ENCODE data around the gene APBA2. TPM values are rescaled to one million over a fixed set of nuclear protein-coding genes. Genes with fewer than 3 reads are reported as not detected.
"Not testable (repeated sequence)": the region's sequence is repeated elsewhere in the genome, so short reads cannot be mapped to it uniquely, and the experiment has no call there.

APBA2 gene
- total RNA-seq, 1 donor: 7.5 TPM

GRCh38 chr15:29029651-29030195, 143.9 kb downstream of the APBA2 start:
- DNase-seq (ENCODE audit: low read depth in 2 of 3, low spot score in 2 of 3): no peak

- DNase-seq (ENCODE audit: low read depth in 2 of 3, low spot score in 2 of 3): no peak
These were observed 145.9 kb downstream of the APBA2 start for GRCh38 chr15:29031502-29032228.

GRCh38 chr15:29032229-29032625, 146.5 kb downstream of the APBA2 start:
- DNase-seq (ENCODE audit: low read depth in 2 of 3, low spot score in 2 of 3): no peak

DNA sequence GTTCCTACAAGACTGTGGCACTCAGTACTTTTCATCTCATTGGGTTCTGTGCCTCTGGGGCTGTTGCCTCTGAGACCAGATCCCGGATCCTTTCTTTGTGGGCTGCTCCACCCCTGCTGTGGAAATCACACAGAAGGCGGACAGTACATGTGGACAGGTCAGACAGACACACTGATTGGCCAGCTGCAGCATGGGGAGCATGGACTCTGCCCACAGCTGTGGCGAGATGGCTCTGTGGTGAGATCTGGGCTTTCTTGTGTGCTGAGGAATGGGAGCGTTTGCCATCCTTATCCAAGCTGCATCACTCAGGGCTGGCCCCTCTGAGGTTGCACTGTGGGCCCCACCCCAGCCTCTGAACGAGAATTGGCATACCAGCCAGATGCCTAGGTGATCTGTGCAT, 147.0 kb downstream of the APBA2 start:
- DNase-seq (ENCODE audit: low read depth in 2 of 3, low spot score in 2 of 3): no peak

DNA sequence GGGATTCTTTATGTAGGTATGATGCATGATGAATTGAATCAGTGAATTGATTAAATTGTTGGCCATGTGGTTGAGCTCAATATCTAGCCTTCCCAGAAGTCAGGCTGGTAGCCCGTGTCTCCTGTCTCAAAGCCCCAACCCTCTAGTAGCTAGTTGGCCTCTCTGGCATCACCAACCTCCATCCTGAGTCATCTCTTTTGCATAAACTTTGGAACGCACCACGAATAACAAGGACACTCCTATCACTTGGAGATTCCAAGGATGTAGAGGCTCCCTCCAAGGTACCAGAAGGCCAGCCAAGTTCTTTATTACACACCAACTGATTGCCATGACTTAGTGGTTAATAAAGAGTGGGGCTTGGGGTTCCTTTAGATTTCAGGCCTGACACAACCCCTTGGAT, 148.4 kb downstream of the APBA2 start:
- DNase-seq (ENCODE audit: low read depth in 2 of 3, low spot score in 2 of 3): no peak

- DNase-seq (ENCODE audit: low read depth in 2 of 3, low spot score in 2 of 3): no peak
These were observed 149.0 kb downstream of the APBA2 start for GRCh38 chr15:29034593-29035335.

- no peak for DNase-seq (ENCODE audit: low read depth in 2 of 3, low spot score in 2 of 3)
These were observed 149.8 kb downstream of the APBA2 start for GRCh38 chr15:29035336-29036285.

GRCh38 chr15:29037997-29038705, 152.4 kb downstream of the APBA2 start:
- DNase-seq (ENCODE audit: low read depth in 2 of 3, low spot score in 2 of 3): no peak

GRCh38 chr15:29039466-29040369, 153.9 kb downstream of the APBA2 start:
- DNase-seq (ENCODE audit: low read depth in 2 of 3, low spot score in 2 of 3): peak in 2 of 3 donors; percentile 9 to 43

DNA sequence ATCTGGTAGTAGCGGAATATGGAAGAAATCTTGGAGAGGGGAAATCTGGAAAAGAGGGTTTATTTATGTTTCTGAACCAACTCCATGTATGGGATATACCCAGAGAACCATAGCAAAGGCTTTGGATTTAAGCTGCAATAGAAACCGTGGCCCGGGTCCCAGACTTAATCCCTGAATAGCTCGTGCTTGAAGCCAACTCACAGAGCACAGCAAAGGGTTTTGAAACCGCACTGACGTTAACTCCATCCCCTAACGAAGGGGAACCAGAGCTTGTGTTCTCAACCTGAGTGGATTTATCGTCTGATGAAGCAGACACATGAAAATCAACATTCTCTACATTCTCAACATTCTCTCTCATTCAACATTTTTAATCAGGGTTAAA, 154.6 kb downstream of the APBA2 start:
- no peak for DNase-seq (ENCODE audit: low read depth in 2 of 3, low spot score in 2 of 3)

GRCh38 chr15:29043736-29044502, 158.1 kb downstream of the APBA2 start:
- no peak for DNase-seq (ENCODE audit: low read depth in 2 of 3, low spot score in 2 of 3)

- no peak for DNase-seq (ENCODE audit: low read depth in 2 of 3, low spot score in 2 of 3)
These were observed 158.7 kb downstream of the APBA2 start for GRCh38 chr15:29044503-29044901.

- DNase-seq (ENCODE audit: low read depth in 2 of 3, low spot score in 2 of 3): not testable (repeated sequence)
These were observed 159.4 kb downstream of the APBA2 start for GRCh38 chr15:29045161-29045560.

- no peak for DNase-seq (ENCODE audit: low read depth in 2 of 3, low spot score in 2 of 3)
These were observed 159.9 kb downstream of the APBA2 start for GRCh38 chr15:29045717-29046116.

DNA sequence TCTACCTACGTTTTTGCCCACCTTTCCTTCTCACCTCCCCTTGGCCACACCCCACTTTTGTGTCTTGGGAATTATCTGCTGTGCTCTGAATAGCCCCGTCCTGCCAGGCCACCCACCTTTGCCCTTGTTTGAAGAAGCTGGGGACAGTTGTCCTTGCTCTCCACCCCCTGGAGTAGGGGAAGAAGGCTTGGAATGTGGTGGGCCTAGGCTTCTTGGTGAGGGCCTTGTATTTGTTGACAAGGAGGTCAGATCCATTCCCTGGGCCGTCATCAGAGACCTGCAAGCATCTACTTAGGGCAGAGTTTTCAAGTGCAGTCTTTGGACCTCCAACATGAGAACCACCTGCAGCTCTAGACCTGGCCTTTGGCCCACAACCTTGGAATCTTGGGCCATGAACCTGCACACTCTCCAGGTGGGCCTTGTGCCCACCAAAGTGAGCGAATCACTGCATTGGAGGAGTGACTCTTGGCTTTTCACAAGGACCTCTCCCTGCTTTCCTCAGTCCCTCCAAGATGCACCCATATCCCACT, 160.6 kb downstream of the APBA2 start:
- DNase-seq (ENCODE audit: low read depth in 2 of 3, low spot score in 2 of 3): no peak

- DNase-seq (ENCODE audit: low read depth in 2 of 3, low spot score in 2 of 3): no peak
These were observed 161.2 kb downstream of the APBA2 start for GRCh38 chr15:29046977-29047376.

GRCh38 chr15:29048011-29048410, 162.2 kb downstream of the APBA2 start:
- DNase-seq (ENCODE audit: low read depth in 2 of 3, low spot score in 2 of 3): no peak

DNA sequence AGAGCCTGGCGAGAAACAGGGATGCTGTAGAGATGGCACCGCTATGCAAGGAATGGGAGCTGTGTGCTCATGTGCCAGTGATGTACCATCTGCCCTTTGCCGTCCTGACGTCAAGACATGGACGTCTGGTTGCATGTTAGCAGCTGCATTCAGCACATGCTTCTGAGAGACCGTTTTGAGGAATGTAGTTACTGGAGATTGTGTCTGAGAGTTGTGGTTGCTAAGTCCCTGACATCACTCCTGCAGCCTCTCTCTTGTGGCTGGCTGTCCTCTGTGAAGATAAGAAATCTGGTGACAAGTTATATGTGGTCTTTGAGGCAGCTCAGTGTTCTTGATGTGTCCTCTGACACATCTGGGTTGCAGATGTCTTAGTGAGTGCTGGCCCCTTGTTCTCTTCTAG, 165.1 kb downstream of the APBA2 start:
- DNase-seq (ENCODE audit: low read depth in 2 of 3, low spot score in 2 of 3): no peak

Data from hematopoietic multipotent progenitor cell (in vitro differentiated cells).